SK-N-SH (cell line): ENCODE data around the gene FXYD7. TPM values are rescaled to one million over a fixed set of nuclear protein-coding genes. Genes with fewer than 3 reads are reported as not detected.

Experiments used
- CTCF ChIA-PET: fragments of 300-600, 350-600 bp; formaldehyde crosslinking; extraction: SDS; loops from one replicate; lab custom pipeline; 2021; lab: Yijun Ruan, JAX
- POLR2A ChIA-PET: fragments of 350-600 bp; sonication (Branson Sonifier 250); formaldehyde crosslinking; extraction: SDS; loops from one replicate; lab custom pipeline; 2020; ENCODE audit warnings: antibody characterized with exemption, inconsistent platforms; lab: Yijun Ruan, JAX
- DNase-seq: peaks from one replicate; pipeline ENCODE4 v3.0.0; 2012
- H2AFZ ChIP-seq: fragments of 200-600 bp; sonication (generic); 2 replicates; pipeline ENCODE4 v1.8.1; 2016; ENCODE audit warnings: antibody characterized with exemption, mild to moderate bottlenecking, low read depth
- H3F3A ChIP-seq: fragments of 200-600 bp; sonication (generic); replicated peaks from 2 replicates; pipeline ENCODE3; 2016; ENCODE audit warnings: antibody characterized with exemption, mild to moderate bottlenecking; ENCODE audit not compliant: insufficient read depth
- H3K27ac ChIP-seq, 2 experiments: fragments of 200-500 bp in 1 of 2; fragments of 200-600 bp in 1 of 2; sonication (Bioruptor generic) in 1 of 2; sonication (generic), shearing (Covaris generic) in 1 of 2; 2 replicates each; pipeline versions ENCODE4 v1.5.1 to v1.6.1; 2014 to 2016; ENCODE audit warnings: low read depth in 2 of 2, inconsistent platforms in 1 of 2, low read length in 1 of 2, mild to moderate bottlenecking in 1 of 2, mixed read lengths in 1 of 2
- H3K27me3 ChIP-seq: fragments of 200-600 bp; sonication (generic), shearing (Covaris generic); 2 replicates; pipeline ENCODE4 v1.6.1; 2016; ENCODE audit warnings: mixed run types; ENCODE audit not compliant: insufficient read depth
- H3K36me3 ChIP-seq, 2 experiments: fragments of 200-500 bp in 1 of 2; fragments of 200-600 bp in 1 of 2; sonication (Bioruptor generic) in 1 of 2; sonication (generic) in 1 of 2; replicated peaks in 1 of 2; 2 replicates each; pipeline versions ENCODE3 to v1.5.1; 2014 to 2016; ENCODE audit warnings: low read length in 1 of 2, mild to moderate bottlenecking in 1 of 2; ENCODE audit not compliant: insufficient read depth in 2 of 2, control insufficient read depth in 1 of 2
- H3K4me1 ChIP-seq, 2 experiments: fragments of 200-500 bp in 1 of 2; fragments of 200-600 bp in 1 of 2; sonication (Bioruptor generic) in 1 of 2; sonication (generic), shearing (Covaris generic) in 1 of 2; 2 replicates each; pipeline versions ENCODE4 v1.5.1 to v1.6.1; 2014 to 2016; ENCODE audit warnings: low read depth in 1 of 2, low read length in 1 of 2, mixed run types in 1 of 2; ENCODE audit not compliant: insufficient read depth in 2 of 2, control insufficient read depth in 1 of 2
- H3K4me2 ChIP-seq: fragments of 200-600 bp; sonication (generic), shearing (Covaris generic); 2 replicates; pipeline ENCODE4 v1.6.1; 2017; ENCODE audit warnings: mixed run types
- H3K4me3 ChIP-seq, 2 experiments: fragments of 200-500 bp in 1 of 2; fragments of 200-600 bp in 1 of 2; sonication (Bioruptor generic) in 1 of 2; sonication (generic), shearing (Covaris generic) in 1 of 2; 2 replicates each; pipeline versions ENCODE4 v1.5.1 to v1.8.1; 2014 to 2016; ENCODE audit warnings: low read depth in 2 of 2, inconsistent platforms in 1 of 2, low read length in 1 of 2, mild to moderate bottlenecking in 1 of 2, mixed read lengths in 1 of 2, moderate library complexity in 1 of 2
- H3K79me2 ChIP-seq: fragments of 200-600 bp; sonication (generic); 2 replicates; pipeline ENCODE4 v1.8.1; 2017; ENCODE audit warnings: mild to moderate bottlenecking; ENCODE audit not compliant: insufficient read depth
- H3K9ac ChIP-seq: fragments of 200-600 bp; sonication (generic); 2 replicates; pipeline ENCODE4 v1.6.1; 2017; ENCODE audit warnings: mixed run types
- H3K9me2 ChIP-seq: fragments of 200-600 bp; sonication (generic); 2 replicates; pipeline ENCODE4 v1.6.1; 2017; ENCODE audit warnings: mixed run types
- H3K9me3 ChIP-seq: fragments of 200-600 bp; sonication (generic); 2 replicates; pipeline ENCODE4 v1.6.1; 2017; ENCODE audit warnings: mixed run types, mild to moderate bottlenecking, moderate library complexity
- H4K20me1 ChIP-seq: fragments of 200-600 bp; sonication (generic); 2 replicates; pipeline ENCODE4 v1.6.1; 2017; ENCODE audit warnings: mild to moderate bottlenecking, mixed run types; ENCODE audit not compliant: insufficient read depth
- CTCF ChIP-seq: fragments of 200-600 bp; sonication (generic); IDR thresholded peaks from 2 replicates; pipeline ENCODE4 v1.6.1; 2017; ENCODE audit warnings: antibody characterized with exemption, mild to moderate bottlenecking, moderate library complexity
- EZH2phosphoT487 ChIP-seq: fragments of 200-600 bp; sonication (generic); IDR thresholded peaks from 2 replicates; pipeline ENCODE4 v1.6.1; 2017; ENCODE audit warnings: low read depth, mixed run types, mild to moderate bottlenecking, antibody characterized with exemption, moderate library complexity, borderline replicate concordance
- FOSL2 ChIP-seq: IDR thresholded peaks from 2 replicates; pipeline ENCODE4 v1.4.0; 2012; ENCODE audit warnings: low read depth, mild to moderate bottlenecking, moderate library complexity, borderline replicate concordance
- FOXJ3 ChIP-seq: sonication (generic); formaldehyde crosslinking; IDR thresholded peaks from 2 replicates; pipeline ENCODE4 v1.5.1; 2020; ENCODE audit warnings: mild to moderate bottlenecking, missing genetic modification reagents
- IRF3 ChIP-seq: fragments of 150-350 bp; IDR thresholded peaks from 2 replicates; pipeline ENCODE4 v1.6.1; 2016; ENCODE audit warnings: mild to moderate bottlenecking, low read depth, low read length
- JUND ChIP-seq: IDR thresholded peaks from 2 replicates; pipeline ENCODE4 v1.4.0; 2012
- MAX ChIP-seq: IDR thresholded peaks from 2 replicates; pipeline ENCODE4 v1.4.0; 2012; ENCODE audit warnings: low read depth
- PBX3 ChIP-seq: IDR thresholded peaks from 2 replicates; pipeline ENCODE4; 2012
- RAD21 ChIP-seq: IDR thresholded peaks from 2 replicates; pipeline ENCODE4 v1.6.1; 2012; ENCODE audit warnings: mild to moderate bottlenecking, low read length
- USF1 ChIP-seq: IDR thresholded peaks from 2 replicates; pipeline ENCODE4 v1.4.0; 2012; ENCODE audit warnings: low read depth, borderline replicate concordance
- WGBS: methylation state at CpG from one replicate; pipeline ENCODE4 v1.1.6; 2017; ENCODE audit warnings: low lambda C conversion rate; 5-methylcytosine and 5-hydroxymethylcytosine counted together
- polyA plus RNA-seq, 3 experiments: library from polyadenylated mRNA; depleted of rRNA; stranded (reverse); fragments of >200 nt; gene quantifications; 2 replicates each; pipeline ENCODE4 v1.2.3, GENCODE V29; 2012

FXYD7 gene
- polyA plus RNA-seq, 1 of the 3 experiments (the other 2 are of a cell fraction): 0.44 TPM

GRCh38 chr19:35165200-35166058, 22.4 kb downstream of the FXYD7 start:
- TF ChIP-seq FOSL2 (no peak), USF1 (no peak), JUND (no peak), RAD21 (no peak), IRF3 (no peak), CTCF (no peak), EZH2phosphoT487 (no peak), FOXJ3 (CRISPR knock-in tag) (no peak), MAX (no peak), PBX3 (no peak)
- TF ChIP-seq, all 33 proteins: peak for 0
- no peak overlapping the region for H3K9ac ChIP-seq
- no peak overlapping the region for H2AFZ ChIP-seq
- no peak for DNase-seq
- no peaks in the 10 kb centered on the region for H3K9me2 ChIP-seq
- no peak overlapping the region for H3K27ac ChIP-seq
- no peaks in the 10 kb centered on the region for H3F3A ChIP-seq
- H3K4me3 ChIP-seq: no peak overlapping the region
- H3K9me3 ChIP-seq: no peaks in the 10 kb centered on the region; the same call in 1 of the 2 replicates
- peaks cover 8 to 71% of the 10 kb centered on the region in 2 experiments for H3K36me3 ChIP-seq
- no peaks in the 10 kb centered on the region for H3K27me3 ChIP-seq
- ChIA-PET POLR2A (no interaction called here), CTCF (interaction anchor here (1.6 kb wide), 1 partner anchor 23 kb away, joined by 4 read pairs; no protein-coding TSS in a partner anchor)
- H4K20me1 ChIP-seq: no peaks in the 10 kb centered on the region
- no peak overlapping the region for H3K4me2 ChIP-seq
- no peaks in the 10 kb centered on the region for H3K79me2 ChIP-seq
- no peaks in the 10 kb centered on the region; a peak in 1 of 4 replicates for H3K4me1 ChIP-seq
- WGBS: 62% methylated on average over 5 of the region's 5 CpGs
